Measurements from ENCODE around the gene PRRC2B. TPM values are rescaled to one million over a fixed set of nuclear protein-coding genes. Genes with fewer than 3 reads are reported as not detected.

Gene PRRC2B
- total and polyA plus RNA-seq, 2 of the 13 experiments (the other 11 are each of a cell fraction or from before 2014, with no cell fraction given): 20.8 to 37.4 TPM

- TF ChIP-seq POGK (CRISPR knock-in tag; conservative IDR thresholded peaks at IDR 0.05): no peak
- peak; percentile 60 for TF ChIP-seq TEAD3 (CRISPR knock-in tag; optimal IDR thresholded peaks at IDR 0.05; ENCODE audit: borderline replicate concordance)
- TF ChIP-seq ONECUT2 (CRISPR knock-in tag; IDR thresholded peaks at IDR 0.05): no peak
- TF ChIP-seq ZKSCAN8 (CRISPR knock-in tag; IDR thresholded peaks at IDR 0.05; ENCODE audit: borderline replicate concordance): 0 out of 2 replicates have a peak, but pooled peaks have one; percentile 49
- peak; percentile 37; the same call in 1 of the 2 replicates for TF ChIP-seq SOX13 (IDR thresholded peaks at IDR 0.05)
- TF ChIP-seq SOX13 (CRISPR knock-in tag; conservative IDR thresholded peaks at IDR 0.05 in 1 of 2, IDR thresholded peaks at IDR 0.05 in 1 of 2): peak in 1 of 2 experiments; percentile 91; a peak in 2 of 4 replicates
- 0 out of 2 replicates have a peak, but pooled peaks have one; percentile 38 for TF ChIP-seq HMGXB3 (CRISPR knock-in tag; IDR thresholded peaks at IDR 0.05; ENCODE audit: borderline replicate concordance)
- TF ChIP-seq PHF21A (CRISPR knock-in tag; IDR thresholded peaks at IDR 0.05): peak; percentile 58
- TF ChIP-seq MED13 (CRISPR knock-in tag; IDR thresholded peaks at IDR 0.05): no peak
- TF ChIP-seq ISX (CRISPR knock-in tag; conservative IDR thresholded peaks at IDR 0.05): no peak
- no peak for TF ChIP-seq ARNTL (CRISPR knock-in tag; IDR thresholded peaks at IDR 0.05)
- TF ChIP-seq FIP1L1 (IDR thresholded peaks at IDR 0.05; ENCODE audit: borderline replicate concordance, insufficient read depth, low read depth, low read length): no peak
- TF ChIP-seq FOXO4 (CRISPR knock-in tag; conservative IDR thresholded peaks at IDR 0.05): no peak
- TF ChIP-seq BCL6 (CRISPR knock-in tag; IDR thresholded peaks at IDR 0.05): peak; percentile 79
- TF ChIP-seq NKX3-1 (CRISPR knock-in tag; IDR thresholded peaks at IDR 0.05): no peak
- TF ChIP-seq XRCC5 (optimal IDR thresholded peaks at IDR 0.05; ENCODE audit: low read length): peak; percentile 61
These were observed 9.0 kb downstream of the PRRC2B start (continued) for GRCh38 chr9:131402738-131403492.
